Measurements from ENCODE around the gene PALLD. TPM values are rescaled to one million over a fixed set of nuclear protein-coding genes. Genes with fewer than 3 reads are reported as not detected.

The PALLD gene
- total RNA-seq, 2 donors from 2014 or later: 11.3 to 49.1 TPM

DNA sequence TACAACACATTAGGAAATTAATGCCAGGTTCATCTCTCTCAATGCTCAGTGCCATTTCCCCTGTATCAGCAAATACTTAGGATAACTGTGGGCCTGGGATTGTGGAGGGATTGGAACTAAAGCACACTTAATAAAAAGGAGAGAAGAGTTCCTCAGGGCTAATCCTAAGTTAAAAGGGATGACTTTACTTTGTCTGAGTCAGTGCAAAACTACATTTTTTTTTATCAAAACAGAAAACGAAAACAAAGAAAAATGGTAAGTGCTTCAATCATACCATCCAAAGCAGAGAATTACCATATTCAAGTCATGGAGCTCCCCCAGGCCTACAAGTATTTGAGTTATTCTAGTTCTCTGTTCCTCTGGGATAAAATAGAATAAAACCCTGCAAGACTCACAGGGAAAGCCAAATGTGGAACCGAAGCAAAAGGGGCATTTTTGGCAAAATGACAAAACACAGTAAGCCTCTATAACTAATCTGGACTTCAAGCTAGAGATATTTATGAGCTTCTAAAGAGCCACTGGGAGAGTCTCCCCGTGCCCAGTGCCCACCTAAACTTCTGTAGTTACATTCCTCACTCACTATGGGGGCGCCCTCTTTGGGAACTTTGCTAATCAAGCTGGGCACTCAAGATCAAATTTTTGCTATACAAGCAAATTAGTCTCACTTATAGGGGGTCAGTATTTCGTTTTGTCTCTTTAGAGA, 53.4 kb downstream of the PALLD start:
- Mint-ChIP-seq H3K4me1 (no peaks in the 10 kb centered on the region), H3K9me3 (no peaks in the 10 kb centered on the region), H3K27ac (no peak overlapping the region), H3K36me3 (ENCODE audit: low read depth) (no peaks in the 10 kb centered on the region), H3K27me3 (peaks cover 20% of the 10 kb centered on the region), H3K4me3 (no peak overlapping the region)
- peak; percentile 46 for ATAC-seq (replicated peaks)

GRCh38 chr4:168551211-168551610, 54.4 kb downstream of the PALLD start:
- no peak for ATAC-seq (replicated peaks)
- H3K27me3 Mint-ChIP-seq: peaks cover 12% of the 10 kb centered on the region
- H3K4me1 Mint-ChIP-seq: no peaks in the 10 kb centered on the region
- no peaks in the 10 kb centered on the region for H3K9me3 Mint-ChIP-seq
- H3K27ac Mint-ChIP-seq: no peak overlapping the region
- no peak overlapping the region for H3K4me3 Mint-ChIP-seq
- no peaks in the 10 kb centered on the region for H3K36me3 Mint-ChIP-seq (ENCODE audit: low read depth)

DNA sequence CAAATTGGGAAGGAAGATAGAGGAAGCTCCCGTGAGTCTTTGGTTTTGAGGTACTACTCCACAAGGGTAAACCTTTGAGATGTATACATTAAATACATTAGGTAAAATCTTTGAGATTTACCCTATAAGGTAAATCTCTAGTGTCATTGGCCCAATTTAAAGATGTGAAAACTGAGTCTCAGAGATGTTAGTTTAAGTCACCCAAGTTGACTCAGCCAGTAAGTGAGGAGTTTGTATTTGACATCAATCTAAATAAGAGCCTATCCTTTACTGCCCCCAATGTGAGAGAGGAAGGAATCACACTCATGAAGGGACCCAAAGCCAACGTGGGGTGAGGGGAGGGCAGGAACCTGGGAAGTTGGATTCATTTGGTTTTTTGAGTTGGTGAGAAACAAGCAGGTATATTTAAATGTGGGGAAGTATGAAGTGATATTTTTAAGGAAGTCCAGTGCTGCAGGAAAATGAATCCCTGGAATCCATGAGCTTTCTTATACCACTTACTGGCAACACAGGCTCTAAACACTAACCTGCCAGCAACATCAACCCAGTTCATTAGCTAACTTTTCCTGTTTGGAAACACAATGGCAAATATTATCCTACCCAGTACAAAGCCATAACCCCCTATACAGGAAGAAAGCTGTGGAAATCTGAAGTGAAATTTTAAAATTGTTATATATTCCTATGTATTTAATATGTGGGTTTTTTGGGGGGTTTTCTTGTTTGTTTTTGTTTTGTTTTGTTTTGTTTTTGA, 55.3 kb downstream of the PALLD start:
- H3K9me3 Mint-ChIP-seq: no peaks in the 10 kb centered on the region

GRCh38 chr4:168553714-168554370, 57.0 kb downstream of the PALLD start:
- no peak overlapping the region for H3K4me3 Mint-ChIP-seq
- H3K27me3 Mint-ChIP-seq: peaks cover 21% of the 10 kb centered on the region
- no peak overlapping the region for H3K27ac Mint-ChIP-seq
- H3K4me1 Mint-ChIP-seq: no peaks in the 10 kb centered on the region
- no peak for ATAC-seq (replicated peaks)
- H3K9me3 Mint-ChIP-seq: no peaks in the 10 kb centered on the region
- no peaks in the 10 kb centered on the region for H3K36me3 Mint-ChIP-seq (ENCODE audit: low read depth)

More for the DNA sequence above, 55.3 kb downstream of the PALLD start:
- Mint-ChIP-seq H3K4me1 (no peaks in the 10 kb centered on the region), H3K27me3 (peaks cover 12% of the 10 kb centered on the region), H3K4me3 (no peak overlapping the region), H3K36me3 (ENCODE audit: low read depth) (no peaks in the 10 kb centered on the region), H3K27ac (no peak overlapping the region)
- ATAC-seq (replicated peaks): peak; percentile 57

GRCh38 chr4:168555437-168555836, 58.6 kb downstream of the PALLD start:
- H3K4me3 Mint-ChIP-seq: no peak overlapping the region
- no peaks in the 10 kb centered on the region for H3K9me3 Mint-ChIP-seq
- H3K4me1 Mint-ChIP-seq: no peaks in the 10 kb centered on the region
- ATAC-seq (replicated peaks): no peak
- no peaks in the 10 kb centered on the region for H3K36me3 Mint-ChIP-seq (ENCODE audit: low read depth)
- no peak overlapping the region for H3K27ac Mint-ChIP-seq
- peaks cover 24% of the 10 kb centered on the region for H3K27me3 Mint-ChIP-seq

DNA sequence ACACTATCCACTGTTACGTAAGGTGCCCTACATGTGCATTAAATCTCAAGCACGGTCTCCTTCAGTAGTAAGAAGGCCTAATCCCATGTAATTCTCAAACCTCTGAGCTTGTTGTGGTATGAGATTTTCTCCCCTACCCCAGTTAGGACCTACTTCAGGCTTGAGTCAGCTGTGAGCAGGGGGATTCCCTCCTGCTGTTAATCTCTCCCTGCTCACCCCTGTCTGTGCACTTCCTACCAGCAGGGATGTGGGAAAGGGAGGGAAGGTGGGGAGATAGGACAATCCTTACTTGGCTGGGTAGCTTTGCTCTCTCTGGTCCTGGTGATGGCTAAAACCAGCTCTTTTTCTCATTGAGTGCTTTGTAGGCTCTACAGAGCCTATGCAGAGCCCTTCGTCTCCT, 60.8 kb downstream of the PALLD start:
- Mint-ChIP-seq H3K9me3 (no peaks in the 10 kb centered on the region), H3K27me3 (peaks cover 21% of the 10 kb centered on the region), H3K4me1 (no peaks in the 10 kb centered on the region), H3K27ac (no peak overlapping the region), H3K36me3 (ENCODE audit: low read depth) (no peaks in the 10 kb centered on the region), H3K4me3 (no peak overlapping the region)
- no peak for ATAC-seq (replicated peaks)

- peaks cover 26% of the 10 kb centered on the region for H3K27me3 Mint-ChIP-seq
- H3K9me3 Mint-ChIP-seq: no peaks in the 10 kb centered on the region
- H3K4me1 Mint-ChIP-seq: no peaks in the 10 kb centered on the region
- no peaks in the 10 kb centered on the region for H3K36me3 Mint-ChIP-seq (ENCODE audit: low read depth)
- no peak overlapping the region for H3K4me3 Mint-ChIP-seq
- no peak for ATAC-seq (replicated peaks)
- no peak overlapping the region for H3K27ac Mint-ChIP-seq
These were observed 61.7 kb downstream of the PALLD start for GRCh38 chr4:168558599-168558998.

GRCh38 chr4:168560184-168561180, 63.6 kb downstream of the PALLD start:
- Mint-ChIP-seq H3K9me3 (no peaks in the 10 kb centered on the region), H3K4me3 (no peak overlapping the region), H3K4me1 (no peaks in the 10 kb centered on the region), H3K36me3 (ENCODE audit: low read depth) (no peaks in the 10 kb centered on the region), H3K27ac (no peak overlapping the region), H3K27me3 (peaks cover 22% of the 10 kb centered on the region)
- ATAC-seq (replicated peaks): peak; percentile 39

DNA sequence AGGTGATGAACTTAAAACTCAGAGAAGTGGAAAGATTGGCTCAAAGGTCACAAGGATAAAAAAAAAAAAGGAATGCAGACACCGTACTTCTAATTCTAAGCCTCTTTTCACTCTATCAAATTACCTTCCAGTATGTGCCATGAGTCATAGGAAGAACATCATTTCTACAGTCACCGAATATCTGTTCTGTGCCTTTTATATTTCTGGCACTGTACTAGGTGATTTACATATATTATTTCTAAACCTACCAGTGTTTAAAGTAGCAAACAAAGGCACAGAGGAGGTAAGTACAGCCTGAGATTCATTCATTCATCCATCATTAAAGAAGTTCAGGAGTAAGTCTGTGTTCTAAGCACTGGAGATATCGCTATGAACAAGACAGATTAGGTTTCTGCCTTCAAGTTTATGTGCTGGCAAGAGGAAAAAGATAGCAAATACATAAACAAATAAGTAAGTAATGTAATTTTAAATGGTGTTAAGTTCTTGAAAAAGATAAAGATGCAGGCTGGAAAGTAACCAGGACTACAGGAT, 65.3 kb downstream of the PALLD start:
- Mint-ChIP-seq H3K27ac (no peak overlapping the region), H3K27me3 (peaks cover 22% of the 10 kb centered on the region), H3K36me3 (ENCODE audit: low read depth) (no peaks in the 10 kb centered on the region), H3K4me1 (no peaks in the 10 kb centered on the region), H3K4me3 (no peak overlapping the region), H3K9me3 (no peaks in the 10 kb centered on the region)
- ATAC-seq (replicated peaks): peak; percentile 46

- Mint-ChIP-seq H3K27me3 (peaks cover 8% of the 10 kb centered on the region), H3K36me3 (ENCODE audit: low read depth) (no peaks in the 10 kb centered on the region), H3K4me1 (no peaks in the 10 kb centered on the region), H3K9me3 (no peaks in the 10 kb centered on the region), H3K27ac (no peak overlapping the region), H3K4me3 (no peak overlapping the region)
- no peak for ATAC-seq (replicated peaks)
These were observed 67.2 kb downstream of the PALLD start for GRCh38 chr4:168564023-168564422.

DNA sequence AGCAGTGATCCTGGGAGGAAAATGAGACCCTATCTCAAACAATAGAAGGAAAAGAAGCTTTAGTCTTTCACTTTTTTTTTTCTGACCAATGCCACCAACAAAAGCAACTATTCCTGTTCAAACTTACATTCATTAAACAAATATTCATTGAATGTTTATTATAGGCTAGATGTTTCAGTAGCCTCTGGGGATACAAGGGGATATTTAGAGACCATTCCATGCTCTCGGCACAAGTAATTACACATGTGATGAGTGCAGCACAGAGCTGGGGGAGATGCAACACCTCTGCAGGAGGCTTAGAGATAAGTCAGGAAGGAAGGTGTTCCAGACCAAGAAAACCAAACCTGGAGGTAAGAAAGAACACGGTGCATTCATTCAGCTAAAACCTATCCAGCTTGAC, 68.3 kb downstream of the PALLD start:
- H3K27ac Mint-ChIP-seq: no peak overlapping the region
- ATAC-seq (replicated peaks): no peak
- peaks cover 6% of the 10 kb centered on the region for H3K27me3 Mint-ChIP-seq
- no peaks in the 10 kb centered on the region for H3K9me3 Mint-ChIP-seq
- no peak overlapping the region for H3K4me3 Mint-ChIP-seq
- no peaks in the 10 kb centered on the region for H3K36me3 Mint-ChIP-seq (ENCODE audit: low read depth)
- H3K4me1 Mint-ChIP-seq: no peaks in the 10 kb centered on the region

- Mint-ChIP-seq H3K27ac (no peak overlapping the region), H3K36me3 (ENCODE audit: low read depth) (no peaks in the 10 kb centered on the region), H3K9me3 (no peaks in the 10 kb centered on the region), H3K4me3 (no peak overlapping the region), H3K4me1 (no peaks in the 10 kb centered on the region), H3K27me3 (peaks cover 9% of the 10 kb centered on the region)
- no peak for ATAC-seq (replicated peaks)
These were observed 69.9 kb downstream of the PALLD start for GRCh38 chr4:168566726-168567125.

GRCh38 chr4:168569066-168569930, 72.4 kb downstream of the PALLD start:
- no peak overlapping the region for H3K27ac Mint-ChIP-seq
- H3K27me3 Mint-ChIP-seq: peaks cover 11% of the 10 kb centered on the region
- no peak overlapping the region for H3K4me3 Mint-ChIP-seq
- no peaks in the 10 kb centered on the region for H3K36me3 Mint-ChIP-seq (ENCODE audit: low read depth)
- H3K9me3 Mint-ChIP-seq: no peaks in the 10 kb centered on the region
- peak; percentile 93 for ATAC-seq (replicated peaks)
- H3K4me1 Mint-ChIP-seq: no peaks in the 10 kb centered on the region

All from activated T-helper 17 cell treated with anti-CD3 and anti-CD28 coated beads, Interleukin-2, amount 50 U/mL, for 72 hours (primary cell).